ENCODE measurements around the gene TBC1D13.
"Not testable (repeated sequence)": the region's sequence is repeated elsewhere in the genome, so short reads cannot be mapped to it uniquely, and the experiment has no call there.

Gene TBC1D13, protein sequence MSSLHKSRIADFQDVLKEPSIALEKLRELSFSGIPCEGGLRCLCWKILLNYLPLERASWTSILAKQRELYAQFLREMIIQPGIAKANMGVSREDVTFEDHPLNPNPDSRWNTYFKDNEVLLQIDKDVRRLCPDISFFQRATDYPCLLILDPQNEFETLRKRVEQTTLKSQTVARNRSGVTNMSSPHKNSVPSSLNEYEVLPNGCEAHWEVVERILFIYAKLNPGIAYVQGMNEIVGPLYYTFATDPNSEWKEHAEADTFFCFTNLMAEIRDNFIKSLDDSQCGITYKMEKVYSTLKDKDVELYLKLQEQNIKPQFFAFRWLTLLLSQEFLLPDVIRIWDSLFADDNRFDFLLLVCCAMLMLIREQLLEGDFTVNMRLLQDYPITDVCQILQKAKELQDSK

DNA sequence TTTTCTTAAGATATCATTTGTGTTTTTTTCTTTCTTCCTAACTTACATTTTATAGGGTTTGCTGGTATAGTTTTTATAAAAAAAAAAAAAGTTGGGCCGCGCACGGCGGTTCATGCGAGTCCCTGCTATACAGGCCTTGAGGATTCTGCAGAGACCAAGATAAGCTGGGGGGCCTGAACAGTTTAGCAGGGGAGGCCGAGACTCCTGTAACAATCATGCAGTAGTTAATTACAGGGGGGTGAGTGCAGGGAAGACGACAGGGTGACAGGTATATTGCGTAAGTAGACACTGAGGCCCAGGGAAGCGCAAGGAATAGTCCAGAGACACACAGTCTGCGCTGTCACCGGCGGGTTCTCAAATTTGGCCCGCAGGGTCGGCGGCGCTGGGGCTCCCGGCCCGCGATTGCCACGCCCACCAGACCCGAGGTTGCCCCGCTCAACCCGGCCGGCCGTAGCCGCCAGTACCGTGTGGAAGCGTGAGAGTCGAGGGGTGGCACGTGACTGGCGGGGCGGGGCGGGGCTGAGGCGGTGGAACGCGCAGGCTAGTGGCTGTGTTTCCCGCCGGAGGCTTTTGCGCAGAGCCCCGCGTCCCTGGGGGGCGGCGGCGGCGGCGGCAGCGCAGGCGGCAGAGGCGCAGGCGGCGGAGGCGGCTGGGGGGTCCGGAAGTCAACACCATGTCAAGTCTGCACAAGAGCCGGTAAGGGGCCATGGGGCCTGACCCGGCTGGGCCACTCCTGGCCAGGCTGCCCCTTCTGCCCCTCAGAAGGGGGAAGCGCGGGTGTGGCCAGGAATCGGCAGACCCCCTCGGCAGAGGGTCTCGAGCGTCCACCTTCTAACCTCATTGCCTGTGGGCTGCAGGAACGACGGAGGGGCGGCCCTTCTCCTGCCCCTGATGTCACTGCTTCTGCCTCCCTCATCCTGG lies at the start of gene TBC1D13:
Gene TBC1D13 (plus strand): TSS at position 573 of the 921 bp plus-strand sequence. CDS start 101 bp downstream, at position 674.
- peak; percentile 76 to 84 for DNase-seq (ENCODE audit: low read depth in 2 of 2, low spot score in 1 of 2)

DNA sequence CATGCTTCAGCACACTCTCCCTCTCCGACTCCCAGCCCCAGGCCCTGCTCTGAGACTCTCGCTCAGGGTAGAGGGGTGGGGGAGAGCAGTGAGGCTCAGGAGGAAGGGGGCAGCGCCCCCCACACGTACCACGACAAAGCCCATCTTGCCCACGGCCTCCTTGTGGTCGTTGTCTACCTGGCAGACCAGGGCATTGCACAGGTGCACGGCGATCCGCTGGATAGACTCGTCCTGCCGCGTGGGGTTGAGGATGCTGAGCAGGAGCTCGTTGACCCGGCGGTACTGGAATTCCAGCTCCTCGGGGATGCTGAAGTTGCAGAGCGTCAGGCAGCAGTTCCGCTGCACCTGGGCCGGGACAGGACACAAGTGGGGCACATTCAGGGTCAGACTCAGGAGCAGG lies 44.7 kb upstream of the TBC1D13 start:
- DNase-seq (ENCODE audit: low read depth in 2 of 2, low spot score in 1 of 2) = no peak

DNA sequence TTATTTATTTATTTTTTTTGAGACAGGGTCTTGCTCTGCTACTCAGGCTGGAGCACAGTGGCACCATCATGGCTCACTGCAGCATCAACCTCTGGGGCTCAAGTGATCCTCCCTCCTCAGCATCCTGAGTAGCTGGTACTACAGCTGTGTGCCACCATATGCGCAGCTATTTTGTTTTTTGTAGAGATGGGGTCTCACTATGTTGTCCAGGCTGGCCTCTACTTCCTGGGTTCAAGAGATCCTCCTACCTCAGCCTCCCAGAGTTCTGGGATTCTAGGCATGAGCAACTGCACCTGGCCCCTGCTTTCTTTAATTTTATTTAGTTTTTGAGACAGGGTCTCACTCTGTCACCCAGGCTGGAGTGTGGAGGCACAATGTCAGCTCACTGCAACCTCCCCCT lies 43.6 kb upstream of the TBC1D13 start:
- no peak for DNase-seq (ENCODE audit: low read depth in 2 of 2, low spot score in 1 of 2)

DNA sequence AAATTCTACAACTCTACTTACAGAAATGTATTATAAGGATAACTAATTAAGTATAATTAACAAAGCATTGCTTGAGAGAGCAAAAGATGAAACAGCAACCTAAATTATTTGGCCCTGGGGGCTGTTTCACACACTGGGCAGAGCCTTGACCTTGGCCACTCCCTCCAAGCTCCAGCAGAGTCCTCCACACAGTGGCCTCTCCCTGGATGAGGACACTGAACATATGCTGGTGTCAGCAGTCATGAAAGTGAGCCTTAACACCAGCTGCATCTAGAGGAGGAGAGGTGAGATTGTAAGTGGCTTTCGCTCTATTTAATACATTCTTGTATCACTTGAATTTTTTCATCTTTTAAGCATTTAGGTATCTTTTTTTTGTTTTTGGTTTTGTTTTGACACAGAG lies 39.8 kb upstream of the TBC1D13 start:
- no peak for DNase-seq (ENCODE audit: low read depth in 2 of 2, low spot score in 1 of 2)

DNA sequence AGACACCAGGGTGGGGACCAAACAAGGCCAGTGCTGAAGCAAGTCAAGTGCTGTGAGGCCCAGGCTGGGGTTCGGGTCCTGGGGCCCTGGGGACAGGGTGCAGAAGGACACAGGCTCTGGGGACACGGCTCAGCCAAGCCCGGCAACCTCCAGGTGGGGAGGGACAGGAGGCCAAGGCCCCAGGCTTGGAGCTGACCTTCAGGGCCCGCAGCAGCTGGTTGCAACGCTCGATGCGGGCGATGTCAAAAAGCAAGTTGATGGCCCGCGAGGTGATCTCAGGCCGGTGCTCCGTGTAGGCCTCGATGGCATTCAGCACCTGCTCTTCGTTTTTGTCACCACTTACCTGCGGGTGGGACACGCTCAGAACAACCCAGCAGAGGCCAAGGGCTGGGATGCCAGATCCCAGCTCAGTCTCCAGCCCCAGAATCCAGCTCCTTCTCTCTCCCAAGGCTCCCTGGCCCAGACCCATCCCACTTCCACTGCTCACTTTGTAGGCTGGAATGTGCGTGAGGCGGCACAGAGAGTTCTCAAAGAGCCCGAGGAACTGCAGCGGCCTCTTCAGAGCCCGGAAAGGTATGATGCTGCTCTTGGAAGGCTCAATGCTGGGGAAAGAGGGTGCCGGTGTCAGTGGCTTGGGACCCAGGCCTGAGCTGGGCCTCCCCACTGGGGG lies 36.0 kb upstream of the TBC1D13 start:
- no peak for DNase-seq (ENCODE audit: low read depth in 2 of 2, low spot score in 1 of 2)

DNA sequence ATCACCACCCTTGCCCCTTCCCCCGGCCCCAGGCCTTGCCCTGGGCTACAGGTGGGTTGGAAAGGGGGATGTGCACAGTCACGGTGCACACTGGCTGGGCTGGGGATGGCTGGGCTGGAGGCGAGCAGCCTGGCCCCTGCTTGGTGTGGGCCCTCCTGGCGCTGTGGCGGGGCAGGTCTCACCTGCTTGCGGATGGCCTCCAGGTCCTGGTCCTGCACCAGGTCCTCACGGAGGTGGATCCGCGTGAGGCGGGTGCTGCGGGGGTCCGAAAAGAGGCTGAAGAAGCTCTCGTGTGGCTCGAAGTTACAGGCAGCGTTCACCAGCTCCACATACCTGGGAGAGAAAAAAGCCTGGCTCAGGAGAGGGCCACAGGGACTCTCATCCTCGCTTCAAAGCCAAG lies 33.4 kb upstream of the TBC1D13 start:
- no peak for DNase-seq (ENCODE audit: low read depth in 2 of 2, low spot score in 1 of 2)

DNA sequence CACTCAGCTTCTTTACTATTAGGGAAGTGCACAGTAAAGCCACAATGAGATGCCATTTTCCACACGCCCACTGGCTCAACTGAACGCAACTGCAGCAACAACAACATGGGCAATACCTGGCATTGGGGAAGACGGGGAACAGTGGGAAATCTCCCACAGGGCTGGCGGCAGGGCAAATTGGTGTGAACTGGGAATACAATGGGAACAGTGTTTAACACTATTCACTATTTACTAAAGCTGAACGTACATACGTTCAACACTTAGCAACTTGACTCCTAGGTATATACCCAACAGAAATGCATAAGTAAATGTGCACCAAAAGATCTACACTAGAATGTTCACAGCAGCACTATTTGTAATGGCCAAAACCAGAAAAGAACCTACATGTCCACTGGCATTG lies 29.5 kb upstream of the TBC1D13 start:
- DNase-seq (ENCODE audit: low read depth in 2 of 2, low spot score in 1 of 2) = no peak

DNA sequence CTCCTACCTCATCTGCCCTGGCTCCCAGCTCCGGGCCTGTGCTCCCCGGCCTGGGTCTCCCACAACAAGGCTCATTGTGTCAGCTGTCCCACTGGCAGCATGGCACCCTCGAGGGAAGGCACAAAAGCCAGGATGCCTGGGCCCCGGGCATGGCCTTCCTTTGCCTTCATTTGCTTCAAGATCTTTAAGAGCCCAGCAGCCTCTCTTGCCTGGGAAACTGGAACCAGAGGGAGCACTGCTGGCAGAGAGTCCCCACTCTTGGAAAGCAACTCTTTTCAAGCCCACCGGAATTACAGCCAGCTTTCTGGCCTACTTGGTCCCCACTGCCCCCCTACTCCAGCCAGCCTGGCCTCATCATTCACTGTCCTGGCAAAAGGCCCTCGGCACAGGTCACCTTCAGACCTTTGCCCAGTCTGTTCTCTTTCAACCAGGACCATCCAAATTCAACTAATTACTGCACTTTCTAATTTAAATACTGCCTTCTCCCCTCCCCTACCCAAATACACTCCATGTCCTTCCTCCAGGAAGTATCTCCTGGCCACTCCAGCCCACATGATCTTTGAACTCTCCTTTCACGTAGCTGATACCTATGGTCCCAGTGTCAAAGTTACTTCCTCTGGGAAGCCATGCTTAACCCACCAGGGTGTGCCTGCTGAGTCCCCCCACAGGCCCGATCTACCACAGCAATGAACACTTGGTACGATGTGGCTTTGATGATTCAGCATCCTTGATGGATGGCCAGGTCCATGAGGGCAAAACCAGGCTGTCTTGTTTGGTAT lies 24.2 kb upstream of the TBC1D13 start:
- no peak for DNase-seq (ENCODE audit: low read depth in 2 of 2, low spot score in 1 of 2)

DNA sequence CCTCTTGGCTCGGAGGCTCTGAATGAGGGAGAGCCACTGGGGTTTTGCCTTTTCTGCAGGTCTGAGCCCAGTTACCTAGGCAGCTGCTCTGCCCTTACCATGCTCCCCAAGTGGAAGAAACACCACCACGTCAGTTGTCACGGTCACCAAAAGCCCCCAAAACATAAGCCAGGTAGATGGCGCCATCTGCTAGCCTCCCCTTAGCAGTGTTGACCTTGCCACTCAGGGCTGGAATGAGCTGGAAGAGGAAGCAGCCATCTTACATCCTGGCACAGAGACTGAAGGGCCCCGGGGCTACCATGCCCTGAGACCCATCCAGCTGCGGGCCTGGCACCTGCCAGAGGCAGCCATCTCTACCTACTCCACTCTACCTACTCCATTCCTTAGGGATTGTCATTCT lies 22.7 kb upstream of the TBC1D13 start:
- no peak for DNase-seq (ENCODE audit: low read depth in 2 of 2, low spot score in 1 of 2)

DNA sequence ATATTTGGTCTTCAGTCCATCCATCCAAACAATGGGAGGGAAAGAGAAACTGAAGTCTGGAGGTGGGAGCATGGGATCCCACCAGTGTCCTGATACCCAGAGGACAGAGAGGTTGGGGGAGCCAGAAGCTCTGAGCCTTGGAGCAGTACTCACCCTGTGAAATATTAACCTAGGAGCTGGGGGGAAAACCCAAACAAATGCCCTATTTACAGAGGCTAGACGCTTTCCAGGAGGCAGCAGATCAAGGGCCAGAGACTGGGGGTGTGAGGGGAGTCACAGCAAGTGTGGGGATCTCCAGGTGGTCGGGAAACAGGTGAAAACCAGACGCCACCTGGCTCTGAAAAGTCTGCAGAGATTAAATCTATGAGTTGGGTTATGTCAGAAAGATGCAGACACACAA lies 21.6 kb upstream of the TBC1D13 start:
- no peak for DNase-seq (ENCODE audit: low read depth in 2 of 2, low spot score in 1 of 2)

DNA sequence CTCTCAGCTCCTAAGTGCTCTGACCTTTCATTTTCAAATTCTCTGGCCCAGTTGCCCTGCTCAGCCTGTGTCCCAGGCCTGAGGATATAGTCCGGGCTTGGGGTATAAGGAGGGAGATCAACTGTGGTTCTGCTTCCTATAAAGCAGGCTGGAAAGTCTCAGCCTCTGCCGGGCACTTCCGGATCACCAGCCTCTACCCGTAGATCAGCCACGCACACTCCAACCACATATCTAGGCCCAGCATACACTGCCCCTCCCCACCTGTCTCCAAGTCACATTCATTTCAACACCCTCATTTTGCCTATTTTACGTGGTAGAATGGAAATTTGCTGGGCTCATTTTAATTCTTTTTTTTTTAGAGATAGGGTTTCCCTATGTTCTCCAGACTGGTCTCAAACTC lies 18.4 kb upstream of the TBC1D13 start:
- no peak for DNase-seq (ENCODE audit: low read depth in 2 of 2, low spot score in 1 of 2)

DNA sequence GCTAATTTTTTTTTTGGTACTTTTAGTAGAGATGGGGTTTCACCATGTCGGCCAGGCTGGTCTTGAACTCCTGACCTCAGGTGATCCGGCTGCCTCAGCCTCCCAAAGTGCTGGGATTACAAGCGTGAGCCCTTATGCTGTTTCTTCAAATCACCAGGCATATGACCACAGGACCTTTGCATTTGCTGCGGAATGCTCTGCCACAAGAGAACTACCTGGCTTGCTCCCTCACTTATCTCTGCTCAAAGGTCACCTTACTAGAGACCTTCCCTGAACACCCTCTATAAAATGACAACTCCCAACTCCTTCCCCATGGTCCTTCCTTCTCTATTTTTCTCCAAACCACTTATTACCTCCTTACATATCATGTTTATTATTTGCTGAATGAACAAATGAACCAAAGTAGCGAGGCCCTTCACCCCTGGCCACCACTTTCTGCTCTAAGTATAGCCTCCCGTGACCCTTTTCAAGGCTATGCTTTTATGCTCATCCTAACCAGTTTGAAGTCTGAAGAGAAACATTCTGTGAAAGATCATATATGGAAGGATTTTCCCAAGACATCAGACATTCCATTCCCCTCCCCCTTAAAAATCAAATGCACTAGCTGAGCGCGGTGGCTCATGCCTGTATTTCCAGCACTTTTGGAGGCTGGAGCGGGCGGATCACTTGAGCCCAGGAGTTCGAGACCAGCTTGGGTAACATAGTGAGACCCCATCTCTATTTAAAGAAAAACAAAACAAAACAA lies 16.6 kb upstream of the TBC1D13 start:
- no peak for DNase-seq (ENCODE audit: low read depth in 2 of 2, low spot score in 1 of 2)

DNA sequence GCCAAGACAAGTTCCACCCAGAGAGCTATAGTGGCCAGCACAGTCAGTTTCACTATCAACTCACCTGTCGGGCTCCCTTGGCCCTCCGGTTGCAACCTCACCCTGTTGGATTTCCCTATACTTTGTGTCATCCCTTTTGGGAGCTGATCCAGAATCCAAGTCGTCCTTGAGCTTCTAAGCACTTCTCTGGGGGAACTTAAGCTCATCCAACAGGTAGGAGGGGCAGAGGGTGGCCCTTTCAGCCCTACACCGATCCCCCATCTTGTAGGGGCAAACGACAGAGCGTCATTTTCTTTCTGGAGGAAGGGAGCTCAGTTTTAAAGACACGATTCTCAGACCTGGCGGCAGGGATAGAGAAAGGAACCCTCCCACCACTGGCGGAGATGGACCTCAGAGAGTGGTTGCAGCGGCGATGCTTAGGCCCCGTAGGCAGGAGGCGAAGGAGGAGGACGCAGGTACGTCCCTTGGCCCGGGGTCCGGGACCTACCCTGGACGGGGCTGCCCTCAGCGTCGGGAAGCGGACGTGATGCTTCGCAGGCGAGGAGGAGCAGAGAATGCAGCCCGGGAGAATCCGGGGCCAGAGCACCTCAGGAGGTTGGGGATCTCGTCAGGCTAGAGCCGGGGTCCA lies 15.8 kb upstream of the TBC1D13 start:
- DNase-seq (ENCODE audit: low read depth in 2 of 2, low spot score in 1 of 2) = no peak

DNA sequence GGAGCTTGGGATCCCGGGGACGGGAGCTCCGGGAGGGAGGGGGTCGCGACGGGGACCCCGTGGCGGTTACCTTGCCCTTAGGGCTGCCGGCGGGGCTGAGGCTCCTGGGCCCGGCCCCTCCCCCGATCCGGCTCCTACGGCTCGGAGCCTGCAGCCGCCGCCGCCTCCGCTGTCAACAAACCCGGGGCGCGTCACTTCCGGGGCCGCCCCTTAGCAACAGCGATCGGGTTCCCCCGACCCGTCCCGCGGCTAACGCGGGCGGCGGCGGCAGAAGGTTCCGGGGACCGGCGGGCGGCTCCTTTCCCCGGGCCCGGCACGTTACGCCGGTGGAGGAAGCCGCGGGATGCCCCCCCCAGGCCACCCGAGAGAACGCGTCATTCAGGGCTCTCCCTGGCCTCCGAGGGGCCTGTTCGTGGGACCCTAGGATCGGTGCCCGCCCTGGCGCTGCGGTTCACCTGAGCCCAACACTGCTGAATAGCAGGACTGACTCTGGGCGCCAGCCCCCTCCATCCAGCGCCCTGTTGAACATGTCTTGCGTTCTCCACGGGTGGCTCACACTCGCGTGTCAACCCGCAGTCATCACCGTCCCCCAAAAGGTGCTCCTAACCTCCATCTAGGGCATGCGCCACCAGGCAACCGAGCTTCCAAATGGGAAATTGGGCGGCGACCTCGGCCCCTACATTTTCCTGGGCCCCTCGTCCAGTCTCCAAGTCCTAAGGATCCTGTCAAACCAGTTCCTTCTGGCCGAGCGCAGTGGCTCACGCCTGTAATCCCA lies 15.1 kb upstream of the TBC1D13 start, which contains the start of gene ZER1:
Gene ZER1 (minus strand): TSS at position 183 of the 775 bp plus-strand sequence. CDS start 16,362 bp downstream, outside the sequence.
- peak; percentile 87 to 89 for DNase-seq (ENCODE audit: low read depth in 2 of 2, low spot score in 1 of 2)

DNA sequence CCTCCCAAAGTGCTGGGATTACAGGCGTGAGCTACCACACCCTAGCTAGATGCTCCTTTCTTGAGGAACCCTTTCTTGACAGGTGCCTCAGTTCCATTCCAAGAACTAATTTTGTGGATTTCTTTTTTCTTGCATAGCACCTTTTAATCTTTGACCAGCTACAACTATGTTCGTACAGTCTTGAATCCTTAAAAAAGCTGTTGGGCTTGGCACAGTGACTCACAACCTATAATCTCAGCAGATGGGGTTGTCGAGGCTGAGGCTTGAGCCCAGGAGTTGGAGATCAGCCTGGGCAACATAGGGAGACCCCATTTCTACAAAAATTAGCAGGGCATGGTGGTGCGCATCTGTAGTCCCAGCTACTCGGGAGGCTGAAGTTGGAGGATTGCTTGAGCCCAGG lies 14.0 kb upstream of the TBC1D13 start:
- no peak for DNase-seq (ENCODE audit: low read depth in 2 of 2, low spot score in 1 of 2)

DNA sequence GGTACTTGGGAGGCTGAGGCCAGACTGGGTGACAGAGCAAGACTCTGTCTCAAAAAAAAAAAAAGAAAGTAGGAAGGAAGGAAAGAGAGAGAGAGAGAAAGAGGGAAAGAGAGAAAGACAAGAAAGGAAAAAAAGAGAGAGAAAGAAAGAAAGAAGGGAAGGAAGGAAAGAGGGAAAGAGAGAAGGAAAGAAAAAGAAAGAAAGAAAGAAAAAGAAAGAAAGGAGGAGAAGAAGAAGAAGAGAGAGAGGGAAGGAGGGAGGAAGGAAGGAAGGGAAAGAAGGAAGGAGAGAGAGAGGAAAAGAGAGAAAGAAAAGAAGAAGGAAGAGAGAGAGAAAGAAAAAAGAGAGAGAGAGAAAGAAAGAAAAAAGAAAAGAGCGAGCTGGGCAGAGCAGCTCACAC lies 12.2 kb upstream of the TBC1D13 start:
- DNase-seq (ENCODE audit: low read depth in 2 of 2, low spot score in 1 of 2) = no peak

DNA sequence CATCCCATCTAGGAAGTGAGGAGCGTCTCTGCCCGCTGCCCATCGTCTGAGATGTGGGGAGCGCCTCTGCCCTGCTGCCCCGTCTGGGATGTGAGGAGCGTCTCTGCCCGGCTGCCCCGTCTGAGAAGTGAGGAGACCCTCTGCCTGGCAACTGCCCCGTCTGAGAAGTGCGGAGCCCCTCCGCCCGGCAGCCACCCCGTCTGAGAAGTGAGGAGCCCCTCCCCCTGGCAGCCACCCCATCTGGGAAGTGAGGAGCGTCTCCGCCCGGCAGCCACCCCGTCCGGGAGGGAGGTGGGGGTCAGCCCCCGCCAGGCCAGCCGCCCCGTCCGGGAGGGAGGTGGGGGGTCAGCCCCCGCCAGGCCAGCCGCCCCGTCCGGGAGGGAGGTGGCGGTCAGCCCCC lies 7.0 kb upstream of the TBC1D13 start:
- DNase-seq (ENCODE audit: low read depth in 2 of 2, low spot score in 1 of 2) = not testable (repeated sequence)

DNA sequence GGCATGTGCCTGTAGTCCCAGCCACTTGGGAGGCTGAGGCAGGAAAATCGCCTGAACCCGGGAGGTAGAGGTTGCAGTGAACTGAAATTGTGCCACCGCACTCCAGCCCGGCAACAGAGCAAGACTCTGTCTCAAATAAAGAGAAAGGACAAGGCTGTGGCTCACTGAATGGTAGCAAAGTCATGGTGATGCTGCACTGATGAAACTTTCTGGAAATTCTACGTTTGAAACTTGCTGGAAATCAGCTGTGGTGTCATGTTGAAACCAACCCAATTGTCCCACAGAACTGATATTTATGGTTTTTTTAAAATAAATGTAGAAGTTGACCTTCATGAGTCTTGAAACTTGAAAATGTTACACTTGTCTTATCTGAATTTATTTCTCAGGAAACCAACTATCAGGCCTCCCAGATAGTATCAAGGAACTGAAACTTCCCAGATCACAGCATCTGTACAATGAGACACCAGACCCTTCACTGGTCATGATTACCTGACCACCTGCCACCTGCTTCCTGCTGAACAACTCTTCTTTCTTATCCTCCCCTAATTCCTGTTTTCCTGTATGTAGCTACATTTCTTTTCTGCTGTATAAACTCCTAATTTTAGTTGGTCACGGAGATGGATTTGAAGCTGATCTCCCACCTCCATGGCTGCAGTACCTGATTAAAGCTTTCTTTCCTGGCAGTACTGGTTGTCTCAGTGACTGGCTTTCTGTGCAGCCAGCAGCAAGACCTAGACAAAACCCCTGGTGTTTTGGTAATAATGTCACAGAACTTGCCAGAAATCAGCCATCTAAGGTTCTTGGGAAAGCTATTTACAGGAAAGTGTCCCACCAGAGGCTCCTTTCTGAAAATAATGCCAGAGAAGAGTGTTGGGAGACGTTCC lies 5.6 kb upstream of the TBC1D13 start:
- DNase-seq (ENCODE audit: low read depth in 2 of 2, low spot score in 1 of 2) = no peak
